GF-D8 (cell line): ENCODE measurements around the gene SND1.

Experiments
- DNase-seq: peaks from one replicate; lab custom pipeline; 2025; lab: John Stamatoyannopoulos, UW

Gene SND1

DNA sequence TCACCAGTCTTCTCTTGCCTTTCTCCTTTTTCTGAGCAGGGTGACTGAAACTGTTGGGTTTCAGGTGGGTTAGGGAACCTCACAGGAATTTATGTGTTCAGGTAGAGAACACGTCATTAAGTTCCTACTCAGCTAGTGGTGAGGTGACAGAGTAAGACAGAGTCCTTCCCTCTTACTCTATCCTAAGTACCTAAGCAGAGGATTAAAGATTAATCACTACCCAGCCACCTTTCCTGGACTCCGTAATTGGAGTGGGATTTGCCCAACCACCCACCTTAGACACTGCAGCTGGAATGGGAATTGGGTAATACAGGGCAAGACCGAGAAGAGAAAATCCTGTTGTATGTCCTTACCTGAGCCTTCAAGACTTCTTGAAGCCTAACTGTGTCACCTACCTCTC, 221.2 kb downstream of the SND1 start:
- DNase-seq = no peak

- DNase-seq = no peak
These were observed 222.0 kb downstream of the SND1 start for GRCh38 chr7:127873715-127874636.

- DNase-seq = no peak
These were observed 223.1 kb downstream of the SND1 start for GRCh38 chr7:127874951-127875608.

GRCh38 chr7:127876393-127876792, 224.4 kb downstream of the SND1 start:
- no peak for DNase-seq

DNA sequence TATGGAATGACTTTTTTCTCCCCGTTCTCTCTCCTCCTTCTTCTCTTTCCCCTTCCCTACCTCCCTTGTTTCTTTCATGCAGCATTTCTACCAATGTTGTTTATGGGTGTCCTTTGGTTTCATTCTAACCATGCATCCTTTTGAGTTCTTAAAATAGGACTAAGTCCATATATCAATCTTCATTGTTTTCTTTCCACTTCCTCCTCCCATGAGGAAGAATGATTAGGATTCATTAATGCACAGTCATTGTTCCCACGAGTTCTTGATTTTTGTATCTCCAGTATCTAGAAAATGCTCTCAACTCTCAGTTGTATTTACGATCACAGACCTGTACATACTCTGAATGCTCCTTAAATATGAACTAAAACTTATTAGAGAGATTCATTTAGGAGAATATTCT, 226.0 kb downstream of the SND1 start:
- no peak for DNase-seq

DNA sequence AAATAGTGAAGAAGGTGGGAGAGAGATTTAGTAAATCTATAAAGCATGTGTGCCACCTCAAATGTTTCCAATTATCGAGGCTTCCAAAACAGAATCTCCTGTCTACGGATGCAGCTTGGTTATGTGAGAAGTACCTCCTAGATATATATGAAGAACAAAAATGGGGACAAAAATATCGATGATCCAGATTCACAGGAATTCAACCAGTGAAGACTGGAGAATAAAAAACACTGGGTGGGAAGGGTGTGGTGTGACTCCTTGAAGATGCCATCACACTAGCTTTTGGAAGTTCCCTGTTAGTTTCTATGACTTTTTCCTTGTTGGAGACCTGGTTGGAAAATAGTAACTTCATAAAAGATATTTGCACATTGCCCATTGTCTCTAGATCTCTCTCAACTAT, 226.8 kb downstream of the SND1 start:
- DNase-seq = no peak

- DNase-seq = no peak
These were observed 227.4 kb downstream of the SND1 start for GRCh38 chr7:127879436-127879835.

DNA sequence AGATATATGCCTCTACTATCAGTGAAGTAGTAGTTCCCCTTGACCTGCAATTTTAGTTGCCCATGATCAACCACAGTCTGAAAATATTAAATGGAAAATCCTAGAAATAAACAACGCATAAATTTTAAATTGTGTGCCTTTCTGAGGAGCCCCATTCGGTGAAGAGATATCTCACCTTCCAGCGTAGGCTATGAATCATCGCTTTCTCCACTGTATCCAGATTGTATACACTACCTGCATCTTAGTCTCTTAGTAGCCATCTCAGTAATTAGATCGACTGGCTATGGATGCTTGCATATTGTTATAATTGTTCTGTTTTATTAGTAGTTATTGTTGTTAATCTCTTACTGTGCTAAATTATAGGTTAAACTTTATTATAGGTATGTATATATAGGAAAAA, 227.9 kb downstream of the SND1 start:
- DNase-seq = no peak

GRCh38 chr7:127880454-127880853, 228.5 kb downstream of the SND1 start:
- DNase-seq = no peak

GRCh38 chr7:127881564-127881963, 229.6 kb downstream of the SND1 start:
- DNase-seq = no peak

GRCh38 chr7:127882313-127882920, 230.4 kb downstream of the SND1 start:
- no peak for DNase-seq

- no peak for DNase-seq
These were observed 232.1 kb downstream of the SND1 start for GRCh38 chr7:127884066-127884559.

DNA sequence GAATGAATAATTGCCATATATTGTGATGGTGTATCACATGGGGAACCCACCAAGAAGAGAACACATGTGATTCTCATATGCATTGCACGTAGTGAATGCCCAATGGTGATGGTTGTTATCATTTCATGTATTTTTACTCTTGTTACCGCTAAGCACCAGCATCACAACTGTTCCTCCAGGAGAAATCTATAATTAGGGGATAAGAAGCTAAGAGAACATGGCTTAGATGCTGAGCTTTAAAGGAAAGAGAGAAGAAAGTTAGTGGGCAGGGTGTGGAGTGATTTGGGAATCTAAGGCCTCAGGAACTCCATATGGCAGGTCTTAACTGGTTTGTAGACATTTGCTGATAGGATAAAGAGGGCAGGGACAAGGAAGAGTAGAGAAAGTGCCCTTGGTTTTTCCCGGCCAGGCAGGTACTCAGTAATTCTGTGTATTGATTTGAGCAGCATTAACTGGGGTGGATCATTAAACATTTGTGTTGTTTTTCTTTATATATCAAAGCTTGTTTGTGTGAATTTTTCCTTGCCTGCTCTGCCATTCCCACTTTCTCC, 233.3 kb downstream of the SND1 start:
- DNase-seq = no peak

- DNase-seq = no peak
These were observed 233.8 kb downstream of the SND1 start for GRCh38 chr7:127885843-127886242.

- DNase-seq = no peak
These were observed 234.3 kb downstream of the SND1 start for GRCh38 chr7:127886248-127886647.

- no peak for DNase-seq
These were observed 235.1 kb downstream of the SND1 start for GRCh38 chr7:127887096-127887495.

DNA sequence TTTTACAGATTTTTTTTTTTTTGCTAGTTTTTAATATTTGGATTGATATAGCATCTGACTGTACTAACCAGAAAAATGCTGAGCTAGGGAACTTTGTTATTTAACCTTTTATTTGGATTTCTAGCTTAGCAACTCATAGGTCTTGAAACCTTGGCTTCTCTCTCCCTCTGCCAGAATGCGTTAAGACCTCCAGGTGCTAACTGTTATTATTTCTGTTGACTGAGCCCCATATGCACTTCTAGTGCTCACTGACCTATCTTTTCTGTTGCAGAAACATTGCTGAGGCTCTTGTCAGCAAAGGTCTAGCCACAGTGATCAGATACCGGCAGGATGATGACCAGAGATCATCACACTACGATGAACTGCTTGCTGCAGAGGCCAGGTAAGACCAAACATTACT, 235.6 kb downstream of the SND1 start:
- no peak for DNase-seq

- no peak for DNase-seq
These were observed 236.4 kb downstream of the SND1 start for GRCh38 chr7:127888411-127888810.

- DNase-seq = no peak
These were observed 236.8 kb downstream of the SND1 start for GRCh38 chr7:127888825-127889224.

DNA sequence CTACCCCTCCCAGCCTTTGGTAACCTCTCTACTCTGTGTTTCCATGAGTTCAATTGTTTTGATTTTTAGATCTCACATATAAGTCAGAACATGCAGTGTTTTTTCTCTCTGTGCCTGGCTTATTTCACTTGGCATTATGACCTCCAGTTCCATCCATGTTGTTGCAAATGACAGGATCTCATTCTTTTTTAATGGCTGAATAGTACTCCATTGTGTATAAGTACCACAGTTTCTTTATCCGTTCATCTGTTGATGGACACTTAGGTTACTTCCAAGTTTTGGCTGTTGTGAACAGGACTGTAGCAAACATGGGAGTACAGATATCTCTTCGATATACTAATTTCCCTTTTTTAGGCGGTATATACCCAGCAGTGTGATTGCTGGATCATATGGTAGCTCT, 237.7 kb downstream of the SND1 start:
- no peak for DNase-seq

DNA sequence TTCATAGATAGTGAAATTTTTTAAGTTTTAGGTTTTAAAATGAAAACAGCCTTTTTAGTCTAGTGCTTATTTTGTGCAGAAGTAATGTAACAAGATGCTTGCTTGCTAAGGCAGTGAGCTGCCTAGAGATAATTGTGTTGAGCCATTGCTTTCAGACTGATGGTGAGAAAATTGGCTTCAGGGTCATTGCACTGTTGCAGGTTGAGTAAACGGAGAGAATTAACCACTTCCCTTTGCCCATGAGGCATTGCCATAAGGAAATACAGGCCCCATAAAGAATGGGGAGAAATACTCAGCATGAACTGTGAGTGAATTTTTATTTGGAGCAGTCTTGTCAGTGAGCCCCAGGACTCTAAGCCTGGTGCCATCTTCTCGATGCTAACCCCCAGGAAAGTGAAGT, 238.7 kb downstream of the SND1 start:
- peak; percentile 55 for DNase-seq

DNA sequence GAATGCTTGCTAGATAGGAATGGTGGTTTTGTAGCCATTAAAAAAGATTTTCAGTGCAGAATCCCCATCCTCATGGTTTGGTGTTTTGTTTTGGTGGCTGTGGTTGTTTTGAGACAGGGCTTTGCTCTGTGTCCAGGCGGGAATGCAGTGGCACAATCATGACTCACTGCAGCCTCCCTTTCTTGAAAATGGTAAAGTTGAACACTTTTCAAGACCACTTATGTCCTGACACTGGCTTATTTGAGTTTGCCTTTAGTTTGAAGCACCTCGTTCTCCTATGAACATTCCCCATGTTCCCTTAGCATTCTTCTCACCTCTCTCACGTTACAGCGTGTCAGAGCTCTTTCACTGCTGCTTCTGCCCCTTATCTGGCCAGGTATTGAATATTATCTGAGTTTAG, 239.2 kb downstream of the SND1 start:
- no peak for DNase-seq
